Adipocyte (in vitro differentiated cells): ENCODE measurements around the gene RGS10.

ENCODE experiments used
- DNase-seq: peaks from one replicate; pipeline ENCODE4 v3.0.0-alpha.2; 2015; ENCODE audit warnings: low read depth
- H3K27me3 ChIP-seq: replicated peaks from 2 replicates; pipeline ENCODE4 v1.7.0; 2013; ENCODE audit warnings: mild to moderate bottlenecking, low read length, moderate library complexity; ENCODE audit not compliant: control insufficient read depth, insufficient read depth
- H3K36me3 ChIP-seq: 2 replicates; pipeline ENCODE4 v1.7.0; 2013; ENCODE audit warnings: low read length, mild to moderate bottlenecking, moderate library complexity; ENCODE audit not compliant: control insufficient read depth, insufficient read depth, severe bottlenecking
- H3K4me1 ChIP-seq: 2 replicates; pipeline ENCODE4 v1.7.0; 2013; ENCODE audit warnings: mild to moderate bottlenecking, low read length, moderate library complexity; ENCODE audit not compliant: control insufficient read depth, insufficient read depth
- H3K4me3 ChIP-seq: 2 replicates; pipeline ENCODE4 v1.7.0; 2013; ENCODE audit warnings: mild to moderate bottlenecking, low read length, moderate library complexity
- H3K9ac ChIP-seq: 2 replicates; pipeline ENCODE4 v1.7.0; 2013; ENCODE audit warnings: mild to moderate bottlenecking, low read length, moderate library complexity
- H3K9me3 ChIP-seq: 2 replicates; pipeline ENCODE4 v1.7.0; 2013; ENCODE audit warnings: mild to moderate bottlenecking, low read length, moderate library complexity; ENCODE audit not compliant: control insufficient read depth

RGS10 gene

DNA sequence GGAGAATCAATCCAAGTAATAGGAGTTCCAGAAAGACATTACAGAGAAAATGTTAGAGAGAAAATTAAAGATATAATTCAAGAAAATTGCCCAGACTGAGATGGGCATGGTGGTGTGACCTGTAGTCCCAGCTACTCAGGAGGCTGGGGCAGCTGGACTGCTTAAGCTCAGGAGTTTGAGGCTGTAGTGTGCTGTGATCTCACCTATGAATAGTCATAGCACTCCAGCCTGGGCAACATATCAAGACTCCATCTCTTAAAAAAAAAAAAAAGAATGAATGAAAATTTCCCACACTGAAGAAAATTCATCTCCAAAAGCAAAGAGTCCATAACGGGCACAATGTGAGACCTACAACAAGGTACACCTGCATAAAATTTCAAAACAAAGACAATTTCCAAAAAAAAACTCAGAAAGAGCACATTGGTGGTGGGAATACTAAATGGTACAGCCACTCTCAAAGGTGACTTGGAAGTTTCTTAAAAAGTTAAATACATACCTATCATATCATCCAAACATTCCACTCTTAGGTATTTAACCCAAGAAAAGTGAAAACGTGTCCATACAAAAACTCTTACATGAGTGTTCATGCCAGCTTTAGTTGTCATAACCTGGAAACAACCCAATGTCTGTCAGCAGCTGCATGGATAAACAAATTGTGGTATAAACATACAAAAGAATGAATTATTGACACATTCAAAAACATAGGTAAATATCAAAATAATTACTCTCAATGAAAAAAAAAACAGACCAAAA lies 6.9 kb upstream of the RGS10 start:
- Histone ChIP-seq H3K27me3 (peaks cover 29% of the 10 kb centered on the region), H3K36me3 (no peaks in the 10 kb centered on the region), H3K4me3 (no peak overlapping the region), H3K4me1 (peaks cover under 1% of the 10 kb centered on the region), H3K9ac (no peak overlapping the region), H3K9me3 (peaks cover 7% of the 10 kb centered on the region)
- no peak for DNase-seq

DNA sequence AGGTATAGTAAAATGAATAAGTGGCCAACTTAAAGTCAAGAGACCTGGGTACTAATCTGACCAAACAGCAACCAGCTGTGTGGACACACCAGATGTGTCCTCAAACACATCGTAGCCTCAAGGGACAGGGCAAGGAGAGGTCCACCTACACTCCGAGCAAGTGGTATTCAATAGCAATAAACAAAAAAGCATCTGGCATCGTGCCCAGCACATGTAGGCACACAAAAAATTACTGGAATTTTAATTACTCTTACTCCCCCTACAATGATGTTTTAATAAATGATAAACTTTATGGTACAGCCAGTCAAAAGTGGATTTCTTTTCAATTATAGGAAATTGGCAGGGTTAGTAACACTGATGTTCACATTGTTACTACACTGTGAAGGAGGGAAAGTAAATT lies 3.5 kb upstream of the RGS10 start:
- peaks cover 7% of the 10 kb centered on the region for H3K9me3 ChIP-seq
- no peak overlapping the region for H3K9ac ChIP-seq
- DNase-seq = peak; percentile 52
- H3K27me3 ChIP-seq = peaks cover 27% of the 10 kb centered on the region
- H3K4me1 ChIP-seq = peaks cover 18% of the 10 kb centered on the region
- no peak overlapping the region for H3K4me3 ChIP-seq
- H3K36me3 ChIP-seq = no peaks in the 10 kb centered on the region

DNA sequence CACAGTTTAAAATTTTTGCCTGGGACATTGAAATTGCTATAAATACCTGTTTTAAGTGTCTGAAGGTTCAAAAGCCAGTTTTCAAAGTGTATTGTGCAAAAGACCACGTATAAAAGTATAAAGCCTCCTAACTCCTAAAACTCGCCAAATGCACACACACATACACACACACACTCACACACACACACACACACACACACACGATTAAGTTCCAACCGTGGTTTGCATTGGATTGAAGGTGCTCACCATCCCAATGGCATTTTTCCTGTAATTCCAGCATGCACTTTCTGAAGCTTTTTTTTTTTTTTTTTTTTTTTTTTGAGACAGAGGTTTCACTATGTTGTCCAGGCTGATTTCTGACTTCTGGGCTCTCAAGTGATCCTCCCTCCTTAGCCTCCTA lies 2.8 kb upstream of the RGS10 start:
- DNase-seq = no peak
- Histone ChIP-seq H3K4me1 (peaks cover 18% of the 10 kb centered on the region), H3K36me3 (no peaks in the 10 kb centered on the region), H3K27me3 (peaks cover 25% of the 10 kb centered on the region), H3K9me3 (peaks cover 7% of the 10 kb centered on the region), H3K9ac (no peak overlapping the region), H3K4me3 (no peak overlapping the region)

DNA sequence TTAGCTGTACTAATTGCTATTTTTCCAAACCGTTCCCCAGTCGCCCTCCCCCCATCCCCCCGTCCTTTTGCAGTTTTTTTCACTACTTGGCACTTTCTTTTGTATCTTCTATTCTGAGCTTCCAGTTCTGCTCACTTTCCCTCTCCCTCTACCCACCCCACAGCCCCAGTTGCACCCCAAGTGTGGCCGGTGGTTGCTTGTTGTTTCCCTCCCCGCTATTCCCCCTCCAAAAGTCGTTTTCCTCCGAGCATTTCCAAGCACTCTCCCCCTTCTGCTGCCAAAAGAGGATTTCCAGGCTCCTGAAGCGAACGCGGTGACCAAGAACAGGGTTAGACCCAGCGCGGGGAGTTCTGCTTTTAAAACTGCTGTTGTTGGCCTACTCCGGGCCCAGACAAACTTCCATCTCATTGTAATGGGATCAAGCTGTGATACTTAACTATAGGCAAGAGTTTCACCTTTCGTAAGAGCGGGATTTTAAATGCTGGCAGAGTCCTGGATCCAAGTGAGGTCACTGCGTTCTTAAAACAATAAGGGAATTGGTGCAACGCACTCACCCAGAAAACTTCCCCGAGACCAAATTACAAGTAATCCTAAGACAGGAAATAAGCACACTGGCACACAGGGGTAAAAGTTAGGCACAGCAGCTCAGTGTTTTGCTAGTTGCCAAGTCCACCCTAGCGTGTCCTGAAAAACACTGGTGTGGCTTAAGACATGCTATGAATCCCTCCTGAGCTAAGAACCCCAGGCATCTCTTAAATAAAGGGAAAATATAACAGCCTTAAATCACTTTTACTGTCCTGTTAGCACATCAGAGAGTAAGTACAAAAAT lies 1.5 kb upstream of the RGS10 start:
- Histone ChIP-seq H3K9me3 (peaks cover 4% of the 10 kb centered on the region), H3K4me1 (peaks cover 18% of the 10 kb centered on the region), H3K9ac (peak overlapping the region; percentile 69), H3K36me3 (no peaks in the 10 kb centered on the region), H3K27me3 (peaks cover 17% of the 10 kb centered on the region), H3K4me3 (peak overlapping the region; percentile 84)
- DNase-seq = no peak

DNA sequence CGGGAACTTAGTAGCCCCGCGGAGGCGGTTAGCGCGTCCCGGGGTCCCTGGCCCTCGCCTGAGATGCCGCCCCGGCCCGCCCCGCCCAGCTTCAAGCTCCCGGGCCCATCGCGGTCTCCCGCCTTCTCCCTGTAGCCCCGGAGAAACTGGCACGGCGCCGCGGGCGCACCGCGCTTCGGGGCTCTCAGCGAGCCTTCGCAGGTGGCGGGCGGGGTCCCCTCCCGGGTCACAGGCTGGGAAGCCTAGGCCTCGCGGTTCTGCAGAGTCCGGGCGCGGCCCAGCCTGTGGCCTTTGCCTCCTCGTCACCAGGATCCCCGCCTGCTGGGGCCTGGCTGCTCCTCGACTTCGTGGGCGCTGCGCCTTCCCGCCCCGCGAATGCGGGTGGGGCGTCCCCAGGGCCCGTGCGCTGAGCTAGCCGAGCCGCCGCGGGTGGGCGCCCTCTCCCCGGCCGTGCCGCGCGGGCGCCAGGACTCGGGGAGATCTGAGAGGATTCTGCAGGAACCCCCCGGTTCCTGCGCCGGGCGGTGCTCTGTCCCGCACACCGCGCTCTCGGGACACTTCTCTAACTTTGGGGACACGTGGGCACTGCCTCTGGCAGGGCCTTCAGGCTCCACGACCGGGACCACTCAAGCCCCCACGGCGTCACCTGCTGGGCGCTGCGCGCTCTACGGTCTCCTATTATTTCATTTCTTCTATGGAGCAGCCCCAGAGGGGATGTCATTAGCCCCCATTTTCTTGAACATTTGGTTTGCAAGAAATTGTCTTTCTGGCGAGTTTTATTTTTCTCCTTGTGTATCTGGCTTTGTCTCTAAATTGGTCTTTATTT lies 682 bp upstream of the RGS10 start:
- DNase-seq = peak; percentile 73
- Histone ChIP-seq H3K36me3 (no peaks in the 10 kb centered on the region), H3K4me3 (peak overlapping the region; percentile 84), H3K9me3 (no peaks in the 10 kb centered on the region), H3K4me1 (peaks cover 18% of the 10 kb centered on the region), H3K9ac (peak overlapping the region; percentile 69), H3K27me3 (peaks cover 9% of the 10 kb centered on the region)

DNA sequence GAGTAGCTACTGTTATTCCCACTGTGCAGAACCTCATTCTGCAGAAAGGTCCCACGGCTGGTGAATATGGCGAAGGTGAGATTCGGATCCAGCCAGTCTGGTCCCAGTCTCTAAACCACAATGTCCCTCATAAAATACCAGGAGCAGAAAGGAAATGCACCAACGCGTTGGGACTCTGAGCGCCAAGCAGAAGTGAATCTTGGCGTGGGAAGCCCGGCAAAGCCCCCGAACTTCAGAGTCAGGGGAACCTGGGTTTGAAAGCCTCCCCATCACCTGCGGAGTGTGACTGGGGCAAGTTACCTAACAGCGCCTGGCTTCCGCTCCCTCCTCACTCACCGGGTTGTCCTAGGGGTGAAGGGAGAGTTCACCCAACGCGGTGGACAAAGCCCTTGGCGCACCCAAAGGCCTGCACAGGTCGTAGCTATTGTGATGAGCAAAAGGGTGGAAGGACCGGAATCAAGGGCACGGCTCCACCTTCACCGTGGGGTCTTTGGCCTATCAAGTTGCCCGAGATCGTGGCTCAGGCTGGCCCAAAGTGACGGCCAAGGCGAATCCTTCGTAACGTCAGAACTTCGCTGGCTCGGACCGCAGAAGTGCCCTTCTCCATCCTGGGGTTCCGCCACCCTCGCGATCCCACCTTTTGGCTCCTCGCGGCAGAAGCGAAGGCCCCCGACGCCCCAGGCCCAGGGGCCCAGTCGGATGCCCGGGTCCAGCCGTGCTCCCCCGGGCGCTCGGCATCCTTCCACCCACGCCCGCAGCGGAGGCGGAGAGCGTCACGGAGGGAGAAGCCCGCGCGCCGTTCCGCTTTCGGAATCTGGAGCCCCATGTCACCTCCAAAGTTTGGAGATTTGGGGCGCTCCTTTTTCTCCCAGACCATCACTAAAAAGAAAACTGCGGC lies 811 bp downstream of the RGS10 start:
- Histone ChIP-seq H3K9ac (peak overlapping the region; percentile 80), H3K9me3 (no peaks in the 10 kb centered on the region), H3K4me1 (peaks cover 18% of the 10 kb centered on the region), H3K36me3 (no peaks in the 10 kb centered on the region), H3K27me3 (no peaks in the 10 kb centered on the region), H3K4me3 (peak overlapping the region; percentile 84)
- DNase-seq = peak; percentile 66

DNA sequence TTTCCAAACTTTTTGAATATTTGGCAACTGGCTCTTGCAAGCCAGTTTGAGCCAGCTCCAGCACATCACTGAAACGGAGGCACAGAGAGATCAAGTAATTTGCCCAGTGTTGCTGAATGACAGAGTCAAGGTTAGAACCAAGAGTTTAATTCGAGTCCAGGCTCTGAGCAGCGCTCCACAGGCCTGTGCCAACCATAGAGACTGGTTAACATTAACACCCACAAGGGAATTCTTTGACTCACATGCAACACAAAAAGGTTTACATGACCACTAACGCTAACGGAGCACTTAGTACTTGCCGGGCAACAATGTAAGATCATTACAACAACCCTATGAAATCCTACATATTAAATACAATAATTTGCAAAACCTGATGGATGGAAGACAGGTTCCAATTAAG lies 1.5 kb downstream of the RGS10 start:
- peak overlapping the region; percentile 84 for H3K4me3 ChIP-seq
- no peaks in the 10 kb centered on the region for H3K9me3 ChIP-seq
- H3K4me1 ChIP-seq = peaks cover 18% of the 10 kb centered on the region
- no peaks in the 10 kb centered on the region for H3K27me3 ChIP-seq
- no peaks in the 10 kb centered on the region for H3K36me3 ChIP-seq
- no peak overlapping the region for H3K9ac ChIP-seq
- DNase-seq = peak; percentile 43

DNA sequence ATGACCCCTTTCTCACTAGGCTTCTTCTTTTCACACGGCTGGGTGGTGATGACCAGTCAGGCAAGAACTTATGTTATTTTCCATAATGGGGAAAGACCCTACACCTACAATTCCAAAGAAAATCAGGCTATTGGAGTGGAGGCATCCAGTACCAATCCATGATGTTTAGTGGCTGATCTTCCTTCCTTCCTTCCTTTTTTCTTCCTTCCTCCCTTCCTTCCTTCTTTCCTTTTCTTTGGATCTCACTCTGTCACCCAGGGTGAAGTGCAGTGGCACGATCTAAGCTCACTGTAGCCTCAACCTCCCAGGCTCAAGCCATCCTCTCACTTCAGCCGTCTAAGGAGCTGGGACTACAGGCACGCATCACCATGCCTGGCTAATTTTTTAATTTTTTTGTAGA lies 2.5 kb downstream of the RGS10 start:
- Histone ChIP-seq H3K36me3 (no peaks in the 10 kb centered on the region), H3K4me1 (peaks cover 18% of the 10 kb centered on the region), H3K9ac (no peak overlapping the region), H3K27me3 (no peaks in the 10 kb centered on the region), H3K9me3 (no peaks in the 10 kb centered on the region), H3K4me3 (no peak overlapping the region)
- DNase-seq = no peak

DNA sequence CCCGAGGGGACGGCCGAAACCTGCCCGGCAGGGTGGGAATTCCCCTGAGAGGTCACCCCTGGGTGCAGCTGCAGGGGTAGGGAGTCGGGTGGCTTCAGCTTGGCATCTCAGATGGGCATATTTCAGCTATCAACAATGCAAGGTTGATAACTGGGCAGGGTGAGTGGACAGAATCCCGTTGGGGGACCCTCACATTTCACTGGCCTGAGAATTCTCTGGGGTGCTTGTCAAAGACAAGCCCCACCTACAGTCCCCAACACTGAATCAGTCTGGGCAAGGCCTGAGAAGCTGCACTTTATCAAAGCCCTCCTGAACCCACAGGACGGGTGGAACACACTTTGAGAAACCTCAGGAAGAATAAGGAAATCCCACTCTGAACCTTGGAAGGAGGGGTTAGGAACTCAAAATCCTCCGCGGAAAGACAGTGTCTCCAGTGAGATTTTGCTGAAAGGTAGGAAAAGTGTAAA lies 3.1 kb downstream of the RGS10 start:
- Histone ChIP-seq H3K36me3 (no peaks in the 10 kb centered on the region), H3K9me3 (no peaks in the 10 kb centered on the region), H3K9ac (no peak overlapping the region), H3K27me3 (no peaks in the 10 kb centered on the region), H3K4me3 (no peak overlapping the region), H3K4me1 (peaks cover 17% of the 10 kb centered on the region)
- DNase-seq = no peak

DNA sequence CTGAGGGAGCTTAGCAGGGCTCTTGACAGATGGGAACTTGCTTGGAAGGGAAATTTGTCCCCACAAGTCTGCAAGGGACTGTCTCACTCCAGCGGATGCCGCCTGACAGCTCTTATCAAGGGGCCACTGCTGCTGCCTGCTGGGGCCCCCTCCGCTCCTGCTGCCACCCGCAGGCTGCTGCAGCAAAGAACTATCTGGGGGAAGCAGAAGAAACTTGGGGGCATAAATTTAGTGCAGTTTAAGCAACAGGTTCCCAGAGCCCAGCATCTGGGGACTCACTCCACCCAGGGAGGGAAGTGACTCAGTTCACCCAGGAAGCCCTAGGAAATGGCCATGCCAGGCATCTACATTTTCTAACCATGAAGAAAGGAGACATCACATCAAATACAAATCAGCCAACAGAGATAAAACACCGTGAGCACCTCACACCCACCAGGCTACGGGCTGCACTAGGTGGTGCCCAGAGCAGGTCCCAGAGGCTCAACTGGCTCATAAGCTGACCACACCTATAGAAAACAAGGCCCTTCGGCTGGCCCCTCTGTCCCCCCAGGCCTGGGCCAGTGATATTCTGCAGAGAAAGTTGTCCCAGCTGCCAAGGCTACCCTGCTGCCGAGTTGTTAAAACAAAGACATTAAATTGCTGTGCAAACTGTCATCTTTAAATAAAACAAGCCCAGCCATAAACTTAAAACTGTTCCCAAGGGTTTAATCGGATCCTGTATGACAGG lies 3.7 kb downstream of the RGS10 start:
- no peaks in the 10 kb centered on the region for H3K36me3 ChIP-seq
- no peaks in the 10 kb centered on the region for H3K27me3 ChIP-seq
- H3K4me1 ChIP-seq = peaks cover 11% of the 10 kb centered on the region
- H3K9ac ChIP-seq = no peak overlapping the region
- no peak overlapping the region for H3K4me3 ChIP-seq
- no peak for DNase-seq
- H3K9me3 ChIP-seq = no peaks in the 10 kb centered on the region
